GM19023 (cell line): ENCODE results near the gene ARHGAP45.
A peak's percentile ranks its signal among the peaks of the same experiment; 100 is the strongest.

ENCODE experiments used
- ATAC-seq: cut with Tn5 transposase; IDR thresholded peaks from one replicate; pipeline ENCODE4 v1.9.1; 2021; ENCODE audit warnings: mild to moderate bottlenecking, moderate library complexity; ENCODE audit not compliant: unreplicated experiment

The ARHGAP45 gene

GRCh38 chr19:1103132-1103707 lies 36.3 kb downstream of the ARHGAP45 start:
- no peak for ATAC-seq

GRCh38 chr19:1103708-1104310 lies 36.8 kb downstream of the ARHGAP45 start, which contains the start of gene GPX4:
Gene GPX4 (plus strand): TSS chr19:1103994. CDS start chr19:1104044, 50 bp downstream.
- ATAC-seq, result peak; percentile 65

DNA sequence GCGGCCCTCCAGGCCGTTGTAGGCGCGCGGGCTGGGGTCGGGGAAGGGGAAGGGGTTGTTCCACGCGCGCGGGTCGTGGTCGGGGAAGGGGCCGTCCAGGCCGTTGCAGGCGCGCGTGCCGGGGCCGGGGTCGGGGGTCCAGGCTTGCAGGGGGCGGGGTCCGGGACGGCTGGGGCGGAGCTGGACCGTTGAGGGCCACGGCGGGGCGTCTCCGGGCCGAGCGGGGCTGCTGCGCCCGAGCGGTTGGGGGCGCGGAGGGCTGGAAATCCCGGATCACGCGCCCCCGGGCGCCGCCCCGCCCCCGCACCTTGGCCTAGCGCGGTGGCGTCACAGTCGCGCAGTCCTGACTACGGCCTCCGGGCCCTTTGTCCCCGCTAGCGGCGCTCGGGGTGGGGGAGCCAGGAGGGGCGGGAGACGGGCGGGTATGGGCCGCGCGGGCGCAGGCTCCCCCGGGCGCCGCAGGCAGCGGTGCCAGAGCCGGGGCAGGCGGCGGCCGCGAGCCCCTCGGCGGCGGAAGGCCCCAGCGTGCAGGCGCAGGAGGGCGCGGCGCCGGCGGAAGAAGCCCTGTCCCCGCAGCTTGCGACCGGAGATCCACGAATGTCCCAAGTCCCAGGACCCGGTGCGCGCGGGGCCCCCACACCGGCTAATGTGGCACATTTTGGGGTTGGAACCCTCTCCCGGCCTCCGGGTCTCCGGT lies 37.5 kb downstream of the ARHGAP45 start:
- peak; percentile 29 for ATAC-seq

DNA sequence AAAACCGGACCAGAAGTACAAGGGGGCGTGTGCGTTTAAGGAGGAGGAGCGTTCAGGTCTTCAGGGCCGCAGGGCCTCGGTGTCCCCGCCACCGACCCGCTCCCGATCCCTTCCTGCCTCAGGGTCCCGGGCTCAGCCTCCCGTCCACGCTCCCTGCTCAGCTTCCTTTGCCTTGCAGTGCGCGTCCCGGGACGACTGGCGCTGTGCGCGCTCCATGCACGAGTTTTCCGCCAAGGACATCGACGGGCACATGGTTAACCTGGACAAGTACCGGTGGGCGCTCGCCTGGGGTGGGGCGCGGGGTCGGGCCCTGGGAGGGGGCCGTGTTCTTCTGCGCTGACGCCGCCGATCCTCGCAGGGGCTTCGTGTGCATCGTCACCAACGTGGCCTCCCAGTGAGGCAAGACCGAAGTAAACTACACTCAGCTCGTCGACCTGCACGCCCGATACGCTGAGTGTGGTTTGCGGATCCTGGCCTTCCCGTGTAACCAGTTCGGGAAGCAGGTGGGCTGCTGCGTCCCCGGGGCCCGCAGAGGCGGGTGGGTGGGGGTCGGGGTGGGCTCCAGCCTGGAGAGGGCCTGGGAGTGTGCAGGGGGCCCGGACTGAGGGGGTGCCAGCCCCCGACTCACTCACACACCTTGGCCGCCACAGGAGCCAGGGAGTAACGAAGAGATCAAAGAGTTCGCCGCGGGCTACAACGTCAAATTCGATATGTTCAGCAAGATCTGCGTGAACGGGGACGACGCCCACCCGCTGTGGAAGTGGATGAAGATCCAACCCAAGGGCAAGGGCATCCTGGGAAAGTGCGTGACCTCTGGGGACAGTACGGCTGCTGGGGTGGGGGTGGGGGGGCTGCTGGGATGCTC lies 38.3 kb downstream of the ARHGAP45 start:
- no peak for ATAC-seq

DNA sequence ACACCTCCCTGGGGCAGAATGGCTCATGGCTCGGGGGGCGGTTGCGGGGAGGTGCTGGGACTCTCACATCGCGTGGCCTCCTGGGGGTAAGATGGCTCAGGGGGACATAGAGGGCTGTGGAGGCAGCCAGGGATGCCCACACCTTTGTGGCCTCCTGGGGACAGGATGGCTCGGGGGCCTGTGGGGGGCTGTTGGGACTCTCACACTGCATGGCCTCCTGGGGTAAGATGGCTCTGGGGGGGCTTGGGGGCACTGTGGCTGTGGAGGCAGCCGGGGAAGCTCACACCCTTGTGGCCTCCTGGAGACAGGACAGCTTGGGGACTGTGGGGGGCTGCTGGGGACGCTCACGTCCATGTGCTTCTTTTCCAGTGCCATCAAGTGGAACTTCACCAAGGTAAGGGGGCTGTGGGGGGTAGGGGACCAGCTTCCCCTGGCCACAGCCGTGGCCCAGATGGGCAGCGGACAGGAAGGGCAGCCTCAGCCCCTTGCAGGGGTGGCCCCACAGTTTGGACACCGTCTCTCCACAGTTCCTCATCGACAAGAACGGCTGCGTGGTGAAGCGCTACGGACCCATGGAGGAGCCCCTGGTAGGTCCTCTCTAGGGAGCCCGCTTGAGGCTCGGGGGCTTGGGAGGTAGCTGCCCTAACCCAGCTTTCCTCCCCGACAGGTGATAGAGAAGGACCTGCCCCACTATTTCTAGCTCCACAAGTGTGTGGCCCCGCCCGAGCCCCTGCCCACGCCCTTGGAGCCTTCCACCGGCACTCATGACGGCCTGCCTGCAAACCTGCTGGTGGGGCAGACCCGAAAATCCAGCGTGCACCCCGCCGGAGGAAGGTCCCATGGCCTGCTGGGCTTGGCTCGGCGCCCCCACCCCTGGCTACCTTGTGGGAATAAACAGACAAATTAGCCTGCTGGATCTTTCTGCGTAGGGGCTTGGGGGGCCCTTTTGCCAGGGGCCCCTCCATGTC lies 39.2 kb downstream of the ARHGAP45 start:
- ATAC-seq, result no peak

DNA sequence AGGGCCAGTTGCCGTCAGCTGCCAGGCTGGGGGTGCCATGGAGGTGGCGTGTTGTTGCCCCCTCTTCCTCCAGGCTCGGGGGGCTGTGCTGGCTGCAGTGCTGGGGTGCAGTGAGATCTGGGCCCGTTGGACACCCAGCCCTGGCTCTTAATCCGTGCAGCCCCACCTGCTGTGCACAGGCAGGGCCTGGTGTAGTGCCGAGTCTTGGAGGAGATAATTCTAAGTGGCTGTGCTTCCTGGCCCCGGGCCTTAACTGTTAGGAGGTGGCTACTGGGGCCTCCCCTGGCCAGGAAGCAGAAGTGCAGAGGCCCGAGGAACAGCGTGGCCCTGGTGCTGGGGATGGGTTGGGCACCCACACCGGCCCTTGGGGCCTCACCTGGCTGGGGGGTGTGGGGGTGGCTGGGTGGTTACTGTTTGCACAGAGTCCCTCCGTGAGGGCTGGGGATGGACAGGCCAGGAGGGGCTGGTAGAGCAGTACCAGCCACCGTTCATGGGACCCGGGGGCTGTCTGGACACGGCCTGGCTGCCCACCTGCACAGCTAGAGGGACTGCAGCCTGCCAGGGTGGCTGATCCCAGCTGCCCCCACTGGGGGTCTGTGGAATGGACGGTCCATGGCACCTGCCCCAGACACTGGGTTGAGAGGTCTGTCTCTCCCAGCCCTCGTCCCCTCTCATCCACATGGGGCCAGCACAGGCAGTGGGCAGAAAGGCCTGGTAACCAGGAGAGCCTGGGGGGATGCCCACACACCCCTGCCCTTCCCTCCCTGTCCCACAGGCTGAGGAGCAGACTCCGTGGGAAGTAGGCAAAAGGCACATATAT lies 40.1 kb downstream of the ARHGAP45 start:
- ATAC-seq, result no peak

GRCh38 chr19:1107661-1108261 lies 40.8 kb downstream of the ARHGAP45 start:
- ATAC-seq, result no peak

DNA sequence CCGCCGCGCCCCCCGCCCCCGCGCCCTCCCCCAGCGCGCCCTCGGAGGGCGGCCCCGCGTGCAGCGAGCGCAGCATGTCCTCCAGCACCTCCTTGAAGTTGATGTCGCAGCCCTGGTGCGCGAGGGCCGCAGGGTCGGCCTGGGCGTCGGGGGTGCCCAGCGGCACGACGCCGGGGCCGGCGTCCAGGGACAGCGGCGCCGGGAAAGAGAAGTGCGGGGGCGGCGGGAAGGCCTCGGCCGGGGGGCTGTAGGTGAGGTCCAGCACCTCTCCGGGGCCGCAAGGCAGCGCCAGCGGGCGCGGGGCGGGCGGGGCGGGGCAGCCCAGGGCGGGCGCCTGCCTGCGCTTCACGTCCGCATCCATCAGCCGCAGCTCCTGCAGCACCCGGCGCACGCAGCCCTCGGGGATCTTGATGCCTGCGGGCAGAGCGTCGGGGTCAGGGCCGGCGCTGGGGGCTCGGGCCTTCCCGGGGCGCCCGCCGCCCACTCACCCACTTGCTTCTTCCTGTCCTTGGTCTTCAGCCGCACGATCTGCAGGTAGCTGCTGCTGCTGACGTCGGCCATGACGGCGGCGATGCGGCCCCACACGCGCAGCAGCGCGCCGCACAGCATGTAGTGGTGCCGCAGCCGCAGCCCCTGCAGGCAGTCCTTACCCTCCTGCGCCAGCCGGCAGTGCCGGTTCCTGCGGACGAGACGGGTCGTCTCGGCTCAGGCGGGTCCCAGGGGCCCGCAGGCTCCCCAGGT lies 41.5 kb downstream of the ARHGAP45 start:
- ATAC-seq, result no peak

DNA sequence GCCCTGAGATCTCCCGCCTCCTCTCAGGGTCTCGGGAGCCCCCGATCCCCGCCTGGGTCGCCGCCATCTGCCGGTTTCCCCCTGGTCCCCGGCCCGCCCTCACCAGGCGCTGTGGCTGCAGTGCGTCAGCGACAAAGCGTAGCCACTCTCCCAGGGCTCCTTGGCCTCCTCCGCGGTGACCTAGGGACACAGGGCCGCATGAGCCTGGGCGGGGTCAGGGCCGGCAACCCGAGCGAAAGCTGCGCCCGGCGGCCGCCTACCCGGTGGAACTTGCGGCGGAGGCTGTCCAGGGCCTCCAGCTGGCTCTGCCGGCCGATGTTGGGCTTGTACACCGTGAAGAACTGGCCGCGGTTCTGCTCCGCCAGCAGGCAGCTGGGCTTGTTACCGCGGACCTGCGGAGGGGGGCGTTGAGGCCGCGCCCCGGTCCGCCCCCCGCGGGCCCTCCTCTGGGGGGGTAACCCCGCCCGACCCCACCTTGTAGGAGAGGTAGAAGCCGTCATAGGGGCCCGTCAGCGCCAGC lies 42.1 kb downstream of the ARHGAP45 start:
- ATAC-seq, result no peak

- no peak for ATAC-seq
Measured at GRCh38 chr19:1109697-1110671, 43.0 kb downstream of the ARHGAP45 start.

- ATAC-seq, result no peak
Measured at GRCh38 chr19:1110809-1111640, 44.1 kb downstream of the ARHGAP45 start.

- no peak for ATAC-seq
Measured at GRCh38 chr19:1111641-1112267, 44.8 kb downstream of the ARHGAP45 start.

GRCh38 chr19:1112268-1113029 lies 45.5 kb downstream of the ARHGAP45 start:
- no peak for ATAC-seq

DNA sequence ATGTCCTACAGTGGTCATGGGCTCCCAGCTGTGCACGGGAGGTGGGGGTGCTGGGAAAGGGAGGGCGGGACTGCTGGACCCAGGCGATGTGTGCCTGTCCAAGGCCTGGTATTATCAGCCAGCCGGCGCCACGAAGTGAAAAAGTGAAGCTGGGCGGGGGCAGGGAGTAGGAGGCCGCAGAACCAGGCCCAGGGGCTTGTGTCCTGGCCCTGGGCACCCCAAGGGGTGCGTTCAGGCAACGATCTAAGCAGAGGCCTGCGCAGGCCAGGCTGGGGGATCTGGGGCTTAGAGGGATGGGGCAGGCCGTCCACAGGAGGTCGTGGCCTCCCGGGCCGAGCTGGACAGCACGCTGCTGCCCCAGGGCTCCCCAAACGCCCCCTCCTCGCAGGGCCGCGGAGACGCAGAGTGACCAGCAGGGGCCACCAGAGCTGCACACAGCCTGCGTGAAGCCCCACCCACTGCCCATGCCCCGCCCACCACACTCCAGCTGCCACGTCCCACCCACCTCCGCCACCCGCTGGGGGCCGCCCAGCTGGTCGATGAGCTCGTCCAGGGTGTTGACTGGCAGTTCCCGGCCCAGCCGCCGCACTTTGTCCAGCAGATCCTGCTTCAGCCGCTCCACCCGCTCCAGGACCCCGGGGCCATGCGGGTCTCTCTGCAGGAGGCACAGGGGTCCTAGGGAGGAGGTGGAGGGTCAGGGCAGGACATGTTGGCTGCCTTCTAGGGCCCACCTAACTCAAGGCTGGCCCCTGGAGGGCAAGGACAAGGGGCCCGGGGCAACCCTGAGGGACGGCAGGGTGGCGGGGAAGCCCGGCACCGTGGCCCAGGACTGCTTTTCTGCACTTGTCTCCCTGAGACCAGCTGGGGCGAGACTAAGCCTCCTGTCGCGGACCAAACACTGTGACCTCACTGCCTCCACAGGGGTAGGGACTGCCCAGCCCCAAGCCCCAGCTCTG lies 46.3 kb downstream of the ARHGAP45 start:
- ATAC-seq, result peak; percentile 48
